ENCODE data around the gene MYOC.
"Not testable (repeated sequence)": the region's sequence is repeated elsewhere in the genome, so short reads cannot be mapped to it uniquely, and the experiment has no call there.

Gene MYOC

DNA sequence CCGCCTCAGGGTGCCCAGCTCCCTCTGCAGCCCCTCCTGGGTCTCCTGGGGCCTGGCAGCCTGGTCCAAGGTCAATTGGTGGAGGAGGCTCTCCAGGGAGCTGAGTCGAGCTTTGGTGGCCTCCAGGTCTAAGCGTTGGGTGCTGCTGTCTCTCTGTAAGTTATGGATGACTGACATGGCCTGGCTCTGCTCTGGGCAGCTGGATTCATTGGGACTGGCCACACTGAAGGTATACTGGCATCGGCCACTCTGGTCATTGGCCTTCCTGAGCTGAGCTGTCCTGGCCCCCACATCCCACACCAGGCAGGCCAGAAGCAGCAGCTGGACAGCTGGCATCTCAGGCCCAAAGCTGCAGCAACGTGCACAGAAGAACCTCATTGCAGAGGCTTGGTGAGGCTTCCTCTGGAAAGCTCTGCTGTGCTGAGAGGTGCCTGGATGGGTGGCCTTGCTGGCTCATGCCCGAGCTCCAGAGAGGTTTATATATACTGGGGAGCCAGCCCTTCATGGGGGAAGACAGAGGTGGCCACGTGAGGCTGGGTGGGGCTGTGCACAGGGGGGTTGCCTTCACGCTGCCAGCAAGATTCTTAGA lies at the start of gene MYOC:
Gene MYOC, minus strand, starts transcription at position 455 of the 589 bp plus-strand sequence. Its CDS starts 77 bp downstream, at position 378.
- no peak for DNase-seq (ENCODE audit: low read depth in 2 of 2)

DNA sequence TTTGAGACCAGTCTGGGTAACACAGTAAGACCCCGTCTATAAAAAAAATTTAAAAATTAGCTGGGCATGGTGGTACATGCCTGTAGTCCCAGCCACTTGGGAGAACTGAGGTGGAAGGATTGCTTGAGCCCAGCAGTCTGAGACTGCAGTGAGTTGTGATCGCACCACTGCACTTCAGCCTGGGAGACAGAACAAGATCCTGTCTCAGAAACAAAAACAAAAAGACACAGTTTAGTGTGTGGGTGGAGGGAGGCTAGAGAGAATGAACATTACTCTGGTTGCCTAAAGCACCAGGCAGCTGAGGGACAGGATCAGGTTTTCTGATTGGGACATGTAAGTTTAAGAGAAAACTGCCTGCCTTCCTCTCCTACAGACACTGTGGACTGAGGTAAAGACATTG lies 47.0 kb upstream of the MYOC start:
- DNase-seq (ENCODE audit: low read depth in 2 of 2) = no peak

DNA sequence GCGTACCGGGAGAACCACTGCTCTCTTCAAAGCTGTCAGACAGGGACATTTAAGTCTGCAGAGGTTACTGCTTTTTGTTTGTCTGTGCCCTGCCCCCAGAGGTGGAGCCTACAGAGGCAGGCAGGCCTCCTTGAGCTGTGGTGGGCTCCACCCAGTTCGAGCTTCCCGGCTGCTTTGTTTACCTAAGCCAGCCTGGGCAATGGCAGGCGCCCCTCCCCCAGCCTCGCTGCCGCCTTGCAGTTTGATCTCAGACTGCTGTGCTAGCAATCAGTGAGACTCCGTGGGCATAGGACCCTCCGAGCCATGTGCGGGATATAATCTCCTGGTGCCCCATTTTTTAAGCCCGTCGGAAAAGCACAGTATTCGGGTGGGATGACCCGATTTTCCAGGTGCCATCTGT lies 43.3 kb upstream of the MYOC start:
- not testable (repeated sequence) for DNase-seq (ENCODE audit: low read depth in 2 of 2)

DNA sequence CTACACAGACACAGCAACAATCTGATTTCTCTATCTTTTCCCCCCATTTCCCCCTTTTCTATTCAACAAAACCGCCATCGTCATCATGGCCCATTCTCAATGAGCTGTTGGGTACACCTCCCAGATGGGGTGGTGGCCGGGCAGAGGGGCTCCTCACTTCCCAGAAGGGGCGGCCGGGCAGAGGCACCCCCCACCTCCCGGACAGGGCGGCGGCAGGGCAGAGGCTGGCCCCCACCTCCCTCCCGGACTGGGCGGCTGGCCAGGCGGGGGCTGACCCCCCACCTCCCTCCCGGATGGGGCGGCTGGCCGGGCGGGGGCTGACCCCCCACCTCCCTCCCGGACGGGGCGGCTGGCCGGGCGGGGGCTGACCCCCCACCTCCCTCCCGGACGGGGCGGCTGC lies 41.1 kb upstream of the MYOC start:
- not testable (repeated sequence) for DNase-seq (ENCODE audit: low read depth in 2 of 2)

DNA sequence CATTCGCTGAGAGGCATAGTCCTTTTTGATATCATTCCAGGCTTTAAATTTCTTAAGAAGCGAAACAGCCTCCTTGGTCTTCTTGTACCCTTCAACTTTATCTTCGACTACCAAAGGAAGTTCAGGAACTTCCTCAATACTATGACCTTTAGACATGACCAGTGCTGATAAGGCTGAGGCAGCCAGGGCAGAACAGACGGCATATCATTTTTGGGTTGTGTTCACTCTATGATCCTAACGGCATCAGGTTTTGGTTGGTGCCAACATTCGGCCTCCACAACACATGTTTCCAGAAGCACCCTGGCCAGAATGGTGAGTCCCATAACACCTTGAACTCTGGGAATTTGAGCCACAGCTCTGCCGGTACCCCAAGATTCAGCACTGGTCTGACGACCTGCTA lies 31.4 kb upstream of the MYOC start:
- no peak for DNase-seq (ENCODE audit: low read depth in 2 of 2)

DNA sequence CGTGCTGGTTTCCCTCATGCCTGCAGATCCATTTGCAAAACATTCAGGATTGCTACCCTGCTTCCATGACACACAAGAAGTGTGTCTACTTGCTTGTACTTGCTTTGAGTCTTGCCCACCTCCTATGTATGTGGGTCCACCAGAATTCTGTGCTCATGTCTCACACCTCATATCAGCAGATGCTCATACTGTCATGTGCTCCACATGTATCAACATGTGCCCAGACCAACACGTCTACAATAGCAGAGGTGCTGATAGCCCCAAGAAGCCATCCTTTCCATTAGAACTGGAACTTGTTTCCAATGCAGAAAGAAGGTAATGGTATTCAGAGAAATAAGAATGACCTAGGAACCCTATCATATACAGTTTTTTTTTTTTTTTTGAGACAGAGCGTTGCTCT lies 27.9 kb upstream of the MYOC start:
- no peak for DNase-seq (ENCODE audit: low read depth in 2 of 2)

DNA sequence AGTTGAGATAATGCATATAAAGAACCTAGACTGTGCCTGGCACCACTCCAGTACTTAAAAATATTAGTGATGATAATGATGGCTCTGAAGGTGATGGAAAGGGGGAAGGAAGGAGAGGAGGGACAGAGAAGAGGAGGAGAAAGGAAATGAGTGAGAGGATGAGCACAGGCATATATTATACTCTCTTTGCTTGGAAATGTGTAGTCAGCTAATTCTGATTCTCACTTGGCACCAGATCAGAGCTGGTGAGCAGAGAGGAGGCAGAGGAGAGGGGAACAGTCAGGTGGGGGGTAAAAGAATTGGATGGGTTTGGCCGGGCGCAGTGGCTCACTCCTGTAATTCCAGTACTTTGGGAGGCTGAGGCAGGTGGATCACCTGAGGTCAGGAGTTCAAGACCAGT lies 24.3 kb upstream of the MYOC start:
- DNase-seq (ENCODE audit: low read depth in 2 of 2) = no peak

DNA sequence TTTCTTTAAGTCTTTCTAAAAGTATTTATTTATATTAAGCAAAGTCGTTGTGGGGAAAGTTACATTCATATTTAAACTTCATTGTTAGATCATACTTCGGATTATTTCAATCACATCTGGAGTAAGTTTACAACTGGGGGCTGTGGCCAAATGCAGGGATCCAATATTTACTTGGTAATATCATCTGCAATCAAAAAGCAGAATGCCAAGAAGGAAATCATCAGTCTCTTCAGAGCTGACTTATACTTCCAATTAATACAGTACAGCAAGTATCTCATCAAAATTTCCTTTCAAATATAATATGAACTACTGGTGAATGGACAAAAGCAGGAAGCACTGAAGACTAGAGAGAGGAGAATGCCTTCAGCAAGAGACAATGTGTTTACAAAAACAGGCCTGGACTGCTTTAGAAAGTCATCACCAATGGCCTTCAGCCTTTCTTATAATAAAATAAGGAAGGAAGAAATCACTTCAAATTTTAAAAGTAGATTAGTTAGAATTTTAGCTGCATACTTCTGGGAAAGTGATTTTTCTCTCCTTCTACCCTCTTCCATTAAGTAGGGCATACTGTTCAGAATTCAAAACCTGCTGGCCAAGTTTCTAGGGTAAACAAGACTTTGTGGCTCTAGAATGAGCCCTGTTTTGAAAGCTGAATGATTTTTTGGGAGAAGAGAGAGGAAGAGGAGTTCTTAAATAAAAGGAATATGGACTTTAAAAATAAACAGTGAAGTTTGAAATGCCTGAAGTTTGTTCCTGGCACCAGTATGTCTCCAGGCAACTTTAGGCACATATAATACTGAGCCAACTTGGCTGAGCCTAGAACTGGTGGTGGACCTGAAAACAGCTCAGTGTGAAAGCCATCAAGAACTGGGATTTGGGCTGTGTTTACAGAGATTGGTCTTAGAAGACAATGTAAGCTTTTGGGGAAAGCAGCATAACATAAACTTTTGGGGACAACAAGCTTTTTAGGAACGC lies 22.2 kb upstream of the MYOC start:
- no peak for DNase-seq (ENCODE audit: low read depth in 2 of 2)

DNA sequence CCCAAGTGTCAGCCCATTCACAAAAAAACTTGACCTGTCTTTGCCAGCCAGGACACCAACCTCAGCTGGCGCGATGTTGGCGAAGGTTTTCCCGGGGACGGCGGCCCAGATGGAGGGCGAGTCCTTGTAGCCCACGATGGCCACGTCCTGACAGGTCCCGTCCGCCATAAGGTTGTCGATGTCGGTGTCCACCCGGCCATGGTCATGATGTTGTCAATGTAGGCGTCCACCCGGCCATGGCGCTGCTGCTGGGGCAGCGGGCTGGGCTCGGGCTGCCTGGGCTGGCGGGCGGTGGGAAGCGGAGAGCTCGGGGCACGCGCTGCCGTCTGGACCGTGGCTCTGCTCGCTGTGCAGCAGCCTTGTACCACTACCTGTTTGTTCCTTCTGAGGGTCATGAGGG lies 18.3 kb upstream of the MYOC start:
- DNase-seq (ENCODE audit: low read depth in 2 of 2) = no peak

DNA sequence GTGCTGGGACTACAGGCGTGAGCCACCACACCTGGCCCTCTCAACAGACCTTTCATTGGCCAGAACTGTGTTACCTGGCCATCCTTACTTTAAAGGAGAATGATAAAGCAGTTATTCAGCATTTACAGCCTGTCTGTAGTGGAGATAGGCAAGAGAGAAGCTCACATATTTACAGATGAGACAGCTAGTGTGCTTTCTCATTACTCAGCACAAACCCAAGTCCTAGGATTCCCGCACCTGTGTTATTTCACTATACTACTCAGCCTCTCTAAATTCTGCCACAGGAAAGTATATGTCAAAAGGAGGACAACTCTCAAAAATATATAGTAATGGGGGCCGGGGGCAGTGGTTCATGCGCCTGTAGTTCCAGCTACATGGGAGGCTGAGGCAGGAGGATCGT lies 15.9 kb upstream of the MYOC start:
- DNase-seq (ENCODE audit: low read depth in 2 of 2) = no peak

DNA sequence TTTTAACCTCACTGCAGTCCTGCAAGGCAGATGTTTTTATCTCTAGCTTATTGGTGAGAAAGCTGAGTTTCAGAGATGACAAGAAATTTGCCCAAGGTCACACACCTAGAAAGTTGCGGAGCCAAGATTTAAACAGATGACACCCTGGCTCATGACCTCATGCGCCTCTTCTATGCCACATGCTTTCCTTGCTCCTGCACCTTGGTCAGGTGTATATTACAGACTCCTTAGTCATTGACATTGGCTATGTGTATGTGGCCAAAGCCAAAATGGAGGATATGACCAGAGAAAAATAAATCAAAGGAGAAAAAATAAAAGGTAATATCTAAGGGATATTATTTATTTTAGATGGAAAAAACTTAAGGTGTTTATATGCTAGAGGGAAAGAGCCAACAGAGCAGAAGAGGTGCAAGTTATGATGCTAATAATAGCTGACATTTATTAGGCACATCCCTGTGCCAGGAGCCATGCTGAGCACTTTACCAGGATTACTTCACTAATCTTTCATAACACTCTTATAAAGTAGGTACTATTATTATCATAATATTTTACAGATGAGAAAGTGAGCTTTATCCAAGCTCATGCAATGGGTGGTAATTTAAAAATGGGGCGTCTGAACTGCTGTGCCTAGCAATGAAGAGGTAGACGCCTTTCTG lies 13.8 kb upstream of the MYOC start:
- no peak for DNase-seq (ENCODE audit: low read depth in 2 of 2)

DNA sequence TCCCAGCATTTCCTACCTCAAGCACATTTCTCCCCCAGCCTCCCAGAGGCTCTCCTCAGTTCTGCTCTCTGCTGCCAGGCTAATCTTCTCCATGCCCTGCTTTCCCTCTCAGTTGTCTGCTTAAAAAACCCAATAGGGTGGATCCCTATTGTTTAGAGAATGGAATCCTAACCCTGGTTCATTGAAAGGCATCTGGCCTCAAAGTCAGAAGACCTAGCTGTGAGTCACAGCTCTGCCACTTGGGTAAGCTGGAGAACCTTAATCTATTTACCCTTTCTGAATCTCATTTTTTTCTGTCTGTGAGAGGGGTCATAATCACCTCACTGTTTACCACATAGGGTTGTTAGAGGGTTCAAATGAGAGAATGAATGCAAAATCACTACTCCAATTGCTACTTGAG lies 12.5 kb upstream of the MYOC start:
- DNase-seq (ENCODE audit: low read depth in 2 of 2) = no peak

DNA sequence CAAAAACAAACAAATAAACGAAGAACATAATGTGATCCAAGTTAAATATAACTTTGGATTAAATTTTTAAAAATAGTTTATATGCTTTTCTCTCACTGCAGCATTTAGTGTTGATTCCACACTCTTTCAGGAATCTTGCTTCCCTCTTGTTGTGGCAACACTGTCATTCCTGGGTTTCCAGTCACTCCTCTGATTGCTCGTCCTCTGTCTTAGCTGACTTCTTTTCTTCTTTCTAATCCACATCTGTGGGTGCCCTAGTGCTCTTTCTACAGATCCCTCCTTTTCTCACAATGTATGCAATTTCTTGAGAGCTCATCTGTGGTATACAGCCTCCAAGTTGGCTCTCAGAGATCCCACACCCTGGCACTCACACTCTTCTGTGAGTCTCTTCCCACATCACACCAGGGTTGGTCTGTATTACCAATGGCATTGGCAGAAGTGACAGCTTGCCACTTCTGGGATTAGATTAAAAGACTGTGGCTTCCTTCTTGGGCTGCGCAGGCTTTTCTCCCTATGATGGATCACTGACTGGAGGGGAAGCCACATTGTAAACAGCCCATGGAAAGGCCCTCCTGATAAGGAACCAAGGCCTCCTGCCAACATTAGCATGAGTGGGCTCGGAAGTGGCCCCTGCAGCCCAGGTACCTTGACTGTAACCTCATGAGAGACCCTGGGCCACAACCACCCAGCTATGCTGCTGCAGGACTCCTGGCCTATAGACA lies 11.5 kb upstream of the MYOC start:
- DNase-seq (ENCODE audit: low read depth in 2 of 2) = no peak

DNA sequence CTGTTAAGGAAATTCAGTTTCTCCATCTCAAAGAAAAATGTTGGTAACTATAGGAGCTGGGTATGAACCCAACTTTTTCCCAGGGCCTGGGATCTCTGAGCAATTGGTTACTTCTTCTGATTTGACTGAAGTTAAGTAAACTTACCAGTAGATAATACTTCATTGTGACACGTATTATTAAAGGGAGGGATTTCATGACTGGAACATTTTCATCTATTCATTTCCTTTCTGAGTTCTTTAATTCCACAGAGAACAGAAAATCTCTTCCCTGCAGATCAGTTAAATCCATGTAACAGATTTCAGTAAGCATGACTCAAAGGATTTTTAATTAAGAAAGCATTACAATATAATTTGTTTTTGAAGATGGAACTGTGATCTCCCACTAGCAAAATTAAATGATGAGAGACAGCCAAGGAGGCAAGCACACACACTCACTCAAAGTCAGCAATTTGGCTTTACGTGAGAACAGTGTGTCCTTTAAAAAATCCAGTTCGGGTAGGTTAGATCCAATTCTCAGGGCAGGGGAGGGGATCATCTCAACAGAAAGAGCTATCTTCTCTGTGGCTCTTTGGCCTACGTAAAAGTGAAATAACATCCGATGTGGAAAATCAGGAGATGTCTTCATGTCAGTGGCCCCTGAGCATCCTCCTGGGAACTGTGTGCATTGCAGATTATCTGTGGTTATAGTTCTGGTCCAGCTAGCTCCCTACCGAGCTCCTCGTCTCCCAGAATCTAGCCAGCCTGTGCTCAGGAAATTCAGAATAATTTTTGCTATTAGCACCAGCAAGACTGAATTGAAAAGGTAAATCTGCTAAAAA lies 10.8 kb upstream of the MYOC start:
- DNase-seq (ENCODE audit: low read depth in 2 of 2) = no peak

DNA sequence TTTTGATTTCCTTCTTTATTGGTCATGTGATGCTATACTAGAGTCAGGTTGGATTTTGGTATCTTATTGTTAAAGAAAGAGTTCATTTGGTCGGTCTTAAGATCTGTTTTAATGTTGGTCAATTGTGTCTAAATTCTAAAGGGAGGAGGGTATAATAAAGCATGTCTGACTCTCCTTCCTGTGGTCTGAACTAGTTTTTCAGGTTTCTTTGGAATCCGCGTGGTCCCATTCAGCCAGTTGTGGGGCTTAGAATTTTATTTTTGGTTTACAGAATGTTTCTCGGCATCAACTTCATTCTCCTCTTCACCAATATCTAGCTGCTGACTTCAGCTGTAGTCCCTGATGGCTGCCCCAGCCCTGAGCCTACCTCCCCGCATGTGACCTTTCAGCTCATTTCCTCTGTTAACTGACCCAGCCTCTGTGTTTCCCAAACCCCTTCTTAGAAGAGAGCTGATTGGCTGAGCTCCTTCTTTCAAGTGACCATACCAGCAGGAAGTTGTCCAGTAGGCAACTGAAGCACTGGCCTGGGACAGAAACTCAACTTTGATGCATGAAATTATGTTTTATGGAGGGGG lies 8.7 kb upstream of the MYOC start:
- no peak for DNase-seq (ENCODE audit: low read depth in 2 of 2)

DNA sequence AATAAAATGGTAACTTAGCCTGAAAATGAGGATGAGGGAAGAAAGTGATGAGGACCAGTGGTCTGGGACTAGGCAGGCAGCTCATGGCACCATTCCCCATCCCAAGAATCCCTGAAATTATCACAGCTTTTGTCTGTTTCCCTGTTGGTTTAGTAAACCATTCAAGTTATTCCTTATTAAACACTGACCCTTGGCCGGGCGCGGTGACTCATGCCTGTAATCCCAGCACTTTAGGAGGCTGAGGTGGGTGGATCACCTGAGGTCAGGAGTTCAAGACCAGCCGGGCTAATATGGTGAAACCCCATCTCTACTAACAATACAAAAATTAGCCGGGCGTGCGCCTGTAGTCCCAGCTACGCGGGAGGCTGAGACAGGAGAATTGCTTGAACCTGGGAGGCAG lies 3.7 kb upstream of the MYOC start:
- DNase-seq (ENCODE audit: low read depth in 2 of 2) = not testable (repeated sequence)

DNA sequence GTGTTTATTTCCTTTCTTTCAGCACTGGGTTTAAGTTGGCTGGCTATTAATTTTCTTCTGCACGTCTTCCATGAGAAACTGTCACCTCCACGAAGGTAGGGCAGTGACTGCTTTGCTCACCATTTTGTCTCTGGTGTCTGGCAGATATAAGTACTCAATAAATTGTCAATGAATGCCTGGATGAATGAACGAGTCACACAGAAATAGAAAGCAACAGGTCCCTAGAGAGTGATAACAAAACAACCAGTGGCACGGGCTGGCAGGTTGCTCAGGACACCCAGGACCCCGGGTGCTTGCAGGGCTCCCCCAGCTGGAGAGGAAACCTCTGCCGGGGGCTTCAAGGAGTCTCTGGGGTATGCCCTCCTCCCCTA lies 3.2 kb upstream of the MYOC start:
- DNase-seq (ENCODE audit: low read depth in 2 of 2) = no peak

DNA sequence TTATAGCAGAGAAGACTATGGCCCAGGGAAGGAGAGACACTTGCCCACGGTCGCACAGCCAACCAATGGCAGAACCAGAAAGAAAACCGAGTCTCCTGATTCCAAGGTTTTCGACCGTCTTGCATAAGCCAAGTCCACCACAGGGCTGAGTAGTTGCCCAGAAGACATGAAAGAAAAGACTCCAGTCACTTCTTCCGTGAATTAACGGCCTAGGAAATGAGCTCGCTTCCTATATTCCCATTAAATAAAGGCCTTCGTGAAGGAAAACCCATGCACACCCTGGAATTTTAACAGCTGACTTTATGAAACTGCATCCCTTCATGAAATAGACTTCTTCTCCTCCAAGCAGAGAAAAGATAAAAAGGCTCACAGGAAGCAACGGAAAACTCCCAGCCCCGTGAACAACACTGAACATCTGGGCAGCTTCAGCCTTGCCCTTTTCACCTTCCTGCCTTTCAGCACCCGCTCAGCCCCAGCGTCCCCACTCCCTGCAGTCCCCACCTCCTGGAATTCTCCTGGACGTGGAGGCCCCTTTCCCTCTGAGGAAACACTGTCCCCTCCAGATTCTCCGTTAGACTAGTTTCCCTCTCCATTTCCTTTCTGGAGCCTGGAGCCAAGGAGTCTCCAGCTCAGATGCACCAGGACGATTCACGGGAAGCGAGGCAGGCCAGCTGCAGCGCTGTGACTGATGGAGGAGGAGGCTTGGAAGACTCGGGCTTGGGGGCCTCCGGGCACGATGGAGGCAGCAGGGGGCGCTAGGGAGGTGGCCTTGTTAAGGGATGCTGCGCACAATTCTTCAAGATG lies 2.7 kb upstream of the MYOC start:
- peak; percentile 51 to 55 for DNase-seq (ENCODE audit: low read depth in 2 of 2)

DNA sequence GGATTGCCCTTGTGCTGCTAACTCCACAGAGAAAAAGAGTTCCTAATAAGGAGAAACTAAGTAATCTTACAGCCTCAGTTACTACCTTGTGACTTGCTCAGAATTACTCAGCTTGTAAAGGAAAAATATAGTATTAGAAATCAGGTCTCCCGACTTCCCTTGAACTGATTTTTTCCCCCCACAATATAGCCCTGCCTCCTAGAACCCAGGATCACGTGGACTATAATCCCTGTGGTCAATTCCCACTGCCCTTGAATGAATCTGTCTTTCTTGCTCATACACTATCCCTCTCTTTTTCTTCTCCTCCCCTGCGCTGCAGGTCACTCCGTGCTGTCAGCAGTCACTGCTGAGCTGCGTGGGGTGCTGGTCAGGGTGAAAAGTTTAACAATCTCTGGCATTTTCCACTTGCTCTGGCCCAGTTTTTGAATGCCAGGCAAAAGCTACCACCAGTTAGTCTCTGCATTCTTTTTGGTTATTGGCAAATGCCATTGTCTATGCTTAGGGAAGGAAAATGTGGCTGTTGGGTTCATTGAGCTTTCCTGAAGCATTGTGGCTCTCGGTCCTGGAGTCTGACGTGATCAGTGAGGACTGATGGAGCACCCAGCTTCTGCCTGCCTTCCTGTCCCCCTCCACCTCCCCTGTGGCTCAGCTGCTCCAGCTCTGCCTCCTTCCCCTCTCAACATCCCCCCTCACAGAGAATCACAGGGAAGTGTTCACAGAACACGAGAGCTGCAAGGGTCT lies 1.9 kb upstream of the MYOC start:
- no peak for DNase-seq (ENCODE audit: low read depth in 2 of 2)
